Stimulated activated CD8-positive, alpha-beta memory T cell treated with anti-CD3 and anti-CD28 coated beads, Interleukin-2, amount 100 ng/mL, for 48 hours (primary cell): ENCODE measurements around the gene APCDD1L.

Source experiments
- DNase-seq, 2 donors: peaks; one replicate each; pipeline ENCODE4 v3.0.0-alpha.2; 2020; ENCODE audit warnings: low read depth in 2 of 2

Gene APCDD1L

GRCh38 chr20:58466729-58467571, 48.2 kb downstream of the APCDD1L start:
- no peak for DNase-seq

DNA sequence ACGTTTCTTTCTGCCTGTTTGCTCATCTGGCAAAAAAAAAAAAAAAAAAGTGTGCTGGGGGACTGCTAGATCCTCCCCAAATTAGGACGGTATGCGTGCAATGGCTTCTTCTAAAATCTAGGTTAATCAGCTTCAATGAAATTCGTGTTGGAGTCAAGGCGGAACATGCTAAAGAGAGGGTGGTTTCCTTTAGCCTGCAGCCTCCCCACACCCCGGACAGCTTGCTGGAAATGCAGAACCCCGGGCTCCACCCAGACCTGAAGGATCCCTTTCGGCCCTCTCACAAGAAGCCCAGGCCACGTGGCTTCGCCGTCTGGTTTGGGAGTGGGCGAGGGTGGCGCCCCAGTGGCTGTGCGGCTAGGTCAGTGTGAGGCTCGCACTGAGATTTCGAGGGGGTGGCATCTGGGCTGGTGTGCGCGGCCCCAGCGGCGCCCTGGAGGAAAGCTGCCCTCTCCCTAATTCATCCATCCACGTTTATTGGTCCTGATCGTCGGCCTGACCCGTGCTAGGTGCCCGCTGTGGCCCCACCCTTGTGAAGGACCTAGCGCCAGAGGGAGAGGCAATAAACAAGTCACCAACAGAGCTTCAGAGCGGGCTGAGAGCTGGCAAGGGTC, 49.0 kb downstream of the APCDD1L start:
- no peak for DNase-seq

- no peak for DNase-seq
Observed at GRCh38 chr20:58464838-58465237, 50.4 kb downstream of the APCDD1L start.

DNA sequence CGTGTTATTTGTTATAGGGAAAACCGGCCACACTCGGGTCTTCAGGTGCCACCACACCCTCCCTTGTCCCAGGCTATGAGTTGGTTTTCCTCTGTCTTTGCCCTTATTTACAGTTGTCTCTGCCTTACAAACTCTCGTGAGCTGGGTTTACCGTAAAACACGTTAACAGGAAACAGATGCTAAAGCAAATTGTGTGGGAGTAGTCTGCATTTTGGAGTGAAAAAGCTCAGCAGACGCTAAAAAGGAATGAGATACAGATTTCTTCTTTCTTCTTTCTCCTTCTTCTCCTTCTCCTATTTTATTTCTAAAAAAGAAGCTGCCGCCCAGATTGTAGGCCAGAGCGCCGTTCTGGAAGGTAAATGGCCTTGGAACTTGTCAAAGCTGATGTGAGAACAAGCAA, 51.9 kb downstream of the APCDD1L start:
- no peak for DNase-seq

- DNase-seq = no peak
Observed at GRCh38 chr20:58461899-58462298, 53.3 kb downstream of the APCDD1L start.

- DNase-seq = no peak
Observed at GRCh38 chr20:58461104-58461503, 54.1 kb downstream of the APCDD1L start.

DNA sequence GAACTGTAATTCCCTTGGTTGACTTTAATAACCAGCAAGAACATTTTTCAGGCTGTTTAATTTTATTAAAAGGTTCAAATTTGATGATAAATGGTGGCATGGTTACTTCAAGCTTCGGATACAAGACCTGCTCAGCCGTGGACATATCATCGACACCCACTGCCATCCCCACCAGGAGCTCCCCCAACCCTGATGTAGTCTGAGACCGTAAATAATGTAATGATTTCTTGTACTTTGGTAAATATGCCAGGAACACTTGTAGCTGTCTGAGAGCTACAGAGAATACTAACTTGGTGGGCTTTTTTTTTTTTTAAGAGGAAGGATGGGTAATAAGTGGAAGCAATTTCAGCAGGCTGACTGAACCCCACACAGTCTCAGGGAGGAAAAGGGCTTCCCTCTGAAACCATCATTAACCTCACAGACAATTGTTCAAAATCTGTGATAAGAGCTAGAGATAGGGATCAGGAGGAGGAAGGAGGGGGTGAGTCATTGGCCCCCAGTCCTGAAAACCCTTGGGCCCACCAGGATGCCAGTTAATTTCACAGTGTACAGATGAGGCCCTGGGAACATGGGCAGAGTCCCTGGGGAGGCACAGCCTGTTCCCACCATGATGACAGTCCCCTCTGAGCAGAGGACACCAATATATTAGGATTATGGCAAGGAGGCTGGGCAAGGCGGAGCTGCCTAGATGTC, 56.0 kb downstream of the APCDD1L start:
- DNase-seq = no peak

DNA sequence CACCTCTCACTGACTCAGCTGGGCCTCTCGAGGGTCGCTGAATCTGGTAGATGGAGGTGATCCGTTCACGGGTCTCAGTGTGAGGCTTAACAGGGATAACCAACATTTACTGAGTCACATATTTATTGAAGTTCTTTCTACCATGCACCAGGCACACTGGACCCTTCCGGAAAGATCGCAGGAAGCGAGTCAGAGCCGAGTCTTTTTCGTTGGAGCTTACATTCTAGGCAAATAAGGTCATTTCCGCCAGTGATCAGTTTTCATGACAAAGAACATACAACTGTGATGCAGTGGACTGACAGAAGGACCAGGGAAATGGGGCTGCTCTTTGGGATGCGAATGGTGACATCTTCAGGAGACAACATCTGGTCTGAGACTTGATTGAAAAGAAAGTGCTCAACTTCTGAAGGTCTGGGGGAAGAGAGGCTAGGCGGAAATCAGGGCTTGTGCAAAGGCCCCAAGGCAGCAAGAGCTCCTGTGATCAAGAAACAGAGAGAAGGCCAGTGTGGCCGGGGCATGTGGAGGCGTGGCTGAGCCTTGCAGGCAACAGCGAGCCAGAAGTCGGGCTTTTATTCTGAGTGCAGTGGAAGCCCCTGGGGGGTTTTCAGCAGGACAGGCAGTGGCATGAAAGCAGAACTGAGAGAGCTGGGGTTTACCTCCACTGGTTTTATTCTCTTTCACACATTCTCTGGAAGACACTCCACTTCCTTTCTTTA, 56.7 kb downstream of the APCDD1L start:
- no peak for DNase-seq

GRCh38 chr20:58457083-58457695, 58.0 kb downstream of the APCDD1L start:
- no peak for DNase-seq

GRCh38 chr20:58454460-58454859, 60.7 kb downstream of the APCDD1L start:
- DNase-seq = no peak

- no peak for DNase-seq
Observed at GRCh38 chr20:58453391-58453790, 61.8 kb downstream of the APCDD1L start.

DNA sequence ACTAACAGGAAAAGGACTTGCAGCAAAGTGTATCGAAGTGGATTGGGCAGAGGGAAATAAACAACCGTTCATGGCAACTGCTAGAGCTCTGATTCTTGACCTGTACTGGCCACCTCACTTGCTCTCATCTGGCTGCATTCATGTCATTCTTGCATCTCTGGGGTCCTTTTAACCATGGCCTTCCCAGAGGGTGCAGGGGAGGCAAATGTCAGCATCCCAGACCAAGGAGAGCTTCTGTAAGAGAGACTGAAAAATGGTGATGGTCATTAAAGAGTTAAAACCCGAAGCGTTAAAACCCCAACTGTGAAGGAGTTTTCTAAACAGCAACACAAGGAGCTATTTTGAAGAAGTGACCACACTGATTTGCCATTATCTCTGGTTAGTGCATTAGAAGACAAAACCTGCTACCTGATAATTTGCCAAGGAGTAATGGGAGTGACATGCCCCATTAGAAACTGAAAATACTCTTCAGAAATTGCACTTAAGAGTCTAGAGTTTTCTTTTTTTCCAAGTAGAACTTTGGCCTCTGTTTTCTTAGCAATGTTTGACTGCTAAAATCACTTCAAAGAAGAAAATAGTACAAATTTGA, 62.4 kb downstream of the APCDD1L start:
- no peak for DNase-seq

DNA sequence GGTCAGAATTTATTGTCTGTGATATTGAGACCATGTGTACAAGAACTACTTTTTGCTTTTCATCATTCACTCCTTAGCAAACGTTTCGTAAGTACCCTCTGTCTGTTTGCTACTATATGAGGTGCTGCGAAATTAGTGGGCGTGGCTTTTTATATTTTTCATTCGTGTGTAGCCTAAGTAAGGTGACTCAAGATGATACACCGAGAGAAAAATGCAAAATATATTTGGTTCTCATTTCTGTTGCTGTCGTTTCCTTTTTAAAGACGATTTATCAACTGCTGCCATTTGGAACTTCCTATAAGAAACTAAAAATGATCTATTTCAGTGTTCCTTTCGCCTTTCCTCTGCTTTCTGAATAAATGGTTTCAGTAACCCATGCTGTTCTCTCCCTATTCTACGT, 64.9 kb downstream of the APCDD1L start:
- no peak for DNase-seq

DNA sequence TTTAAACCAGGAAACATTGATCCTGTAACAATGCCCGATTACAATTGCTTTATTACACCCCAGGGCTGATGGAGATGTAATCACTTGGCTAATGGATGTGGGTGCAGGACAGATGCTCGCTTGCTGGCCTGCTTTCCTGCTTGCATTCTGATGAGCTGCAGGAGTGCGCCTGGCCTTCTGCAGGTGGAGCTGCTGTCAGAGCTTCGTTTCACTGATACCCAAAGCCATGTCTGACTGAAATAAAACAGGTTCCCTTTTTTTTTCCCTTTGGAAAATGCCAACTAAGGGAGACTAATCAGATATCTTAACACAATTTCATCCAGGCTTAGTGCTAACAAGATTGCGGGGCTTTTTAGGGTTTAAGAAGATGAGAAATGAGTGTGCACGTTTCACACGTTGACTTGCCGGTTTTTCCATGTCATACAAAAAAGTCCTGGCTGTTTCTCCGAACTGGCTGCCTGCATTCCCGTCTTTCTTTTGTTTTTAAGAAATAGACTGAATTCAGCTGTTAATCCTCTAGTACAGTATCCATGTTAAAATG, 65.4 kb downstream of the APCDD1L start:
- no peak for DNase-seq

DNA sequence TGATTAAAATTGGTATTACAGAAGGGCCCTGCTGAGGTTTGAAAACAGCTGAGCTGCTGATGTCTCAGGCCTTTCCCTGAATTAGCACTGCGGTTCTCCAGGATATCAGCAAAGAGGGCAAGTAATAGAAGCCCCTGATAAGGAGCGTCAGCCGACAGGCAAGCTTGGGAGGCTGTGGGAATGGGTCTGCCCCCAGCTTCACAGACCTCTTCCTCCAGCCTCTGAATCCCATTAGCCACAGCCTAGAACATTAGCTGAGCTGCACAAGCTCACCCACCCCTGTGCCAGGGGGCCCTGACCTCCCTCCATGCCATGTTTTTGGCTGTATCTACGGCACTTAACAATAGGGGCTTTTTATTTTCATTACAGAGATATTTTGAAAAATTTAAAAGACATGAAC, 66.2 kb downstream of the APCDD1L start:
- no peak for DNase-seq

GRCh38 chr20:58447511-58448391, 67.4 kb downstream of the APCDD1L start:
- DNase-seq = peak in 1 of 2 donors; percentile 27

DNA sequence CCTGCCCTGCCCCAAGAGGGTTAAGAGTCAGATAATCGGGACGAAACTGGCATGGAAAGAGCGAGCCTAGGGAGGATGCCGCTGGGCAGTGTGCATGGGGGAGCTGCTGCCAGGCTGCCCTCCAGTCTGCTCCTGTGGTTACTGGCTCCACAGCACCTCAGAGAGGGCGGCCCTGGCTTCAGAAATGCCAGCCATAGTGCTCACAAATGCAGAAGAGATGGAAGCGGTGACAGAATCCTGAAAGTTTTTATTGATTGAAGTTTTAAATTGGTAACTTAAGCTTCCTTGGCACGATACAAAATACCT, 68.3 kb downstream of the APCDD1L start:
- no peak for DNase-seq

DNA sequence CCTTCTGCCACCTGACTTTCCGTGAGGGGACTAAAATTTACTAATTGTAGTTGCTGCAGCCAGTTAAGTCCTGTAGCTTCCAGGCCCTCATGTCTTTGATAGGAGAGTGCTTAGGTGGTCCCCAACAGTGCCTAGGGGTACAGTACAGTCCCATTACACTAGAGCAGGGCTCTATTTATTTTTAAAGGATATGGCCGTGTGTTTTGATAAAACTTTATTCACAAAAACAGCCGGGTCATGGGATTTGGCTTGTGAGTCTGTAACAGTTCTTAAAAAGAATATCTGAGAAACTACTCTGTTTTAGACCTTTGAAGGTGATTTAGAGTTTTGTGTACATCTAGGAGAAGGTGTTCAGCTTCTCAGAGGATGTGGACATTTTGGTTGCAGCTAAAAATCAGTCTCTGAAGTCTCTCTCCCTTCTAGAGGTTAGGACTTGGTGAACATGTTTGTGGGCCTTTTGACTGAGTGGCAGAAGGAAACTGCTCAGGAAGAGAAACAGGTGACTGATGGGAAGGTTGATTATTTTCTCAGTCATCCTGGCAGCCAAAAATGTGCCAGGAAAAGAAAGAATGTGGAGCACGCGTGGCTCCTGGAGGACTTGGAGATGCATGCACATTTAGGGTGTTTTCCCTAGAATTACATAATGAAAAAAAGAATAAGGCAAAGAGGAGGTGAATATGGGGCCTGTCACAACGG, 68.8 kb downstream of the APCDD1L start:
- DNase-seq = no peak

GRCh38 chr20:58444746-58445255, 70.4 kb downstream of the APCDD1L start:
- no peak for DNase-seq
